Stimulated activated CD4-positive, alpha-beta T cell treated with anti-CD3 and anti-CD28 coated beads, Interleukin-2, amount 100 ng/mL, for 48 hours (primary cell): ENCODE results near the gene RPL28.

ENCODE experiments used
- DNase-seq, 2 donors: peaks; one replicate each; pipeline ENCODE4 v3.0.0-alpha.2; 2020

Gene RPL28

GRCh38 chr19:55385724-55386492, at the start of gene RPL28:
Gene RPL28 (plus strand): TSS chr19:55385932. CDS start chr19:55386358, 426 bp downstream.
- peak; percentile 97 to 98 for DNase-seq

GRCh38 chr19:55336101-55336500, 49.6 kb upstream of the RPL28 start:
- DNase-seq: no peak

- DNase-seq: peak; percentile 100
These were observed 46.4 kb upstream of the RPL28 start, which contains the start of gene KMT5C for GRCh38 chr19:55339105-55339888. Gene KMT5C (plus strand): TSS chr19:55339876. CDS start chr19:55341937, 2,061 bp downstream.

- no peak for DNase-seq
These were observed 45.6 kb upstream of the RPL28 start for GRCh38 chr19:55339889-55340783.

- DNase-seq: no peak
These were observed 45.0 kb upstream of the RPL28 start for GRCh38 chr19:55340784-55341147.

- peak; percentile 60 to 64 for DNase-seq
These were observed 44.6 kb upstream of the RPL28 start for GRCh38 chr19:55341171-55341588.

GRCh38 chr19:55341595-55342531, 43.9 kb upstream of the RPL28 start:
- DNase-seq: no peak

- DNase-seq: no peak
These were observed 41.3 kb upstream of the RPL28 start for GRCh38 chr19:55344444-55344843.

GRCh38 chr19:55345101-55345817, 40.5 kb upstream of the RPL28 start:
- no peak for DNase-seq

- DNase-seq: no peak
These were observed 39.7 kb upstream of the RPL28 start for GRCh38 chr19:55345818-55346724.

- DNase-seq: no peak
These were observed 38.8 kb upstream of the RPL28 start for GRCh38 chr19:55346725-55347441.

- no peak for DNase-seq
These were observed 38.2 kb upstream of the RPL28 start for GRCh38 chr19:55347442-55348009.

GRCh38 chr19:55348317-55349034, 37.3 kb upstream of the RPL28 start:
- DNase-seq: no peak

GRCh38 chr19:55350620-55351315, 35.0 kb upstream of the RPL28 start:
- no peak for DNase-seq

- DNase-seq: no peak
These were observed 33.7 kb upstream of the RPL28 start for GRCh38 chr19:55352040-55352439.

- DNase-seq: no peak
These were observed 33.1 kb upstream of the RPL28 start for GRCh38 chr19:55352549-55353145.

- DNase-seq: no peak
These were observed 32.4 kb upstream of the RPL28 start for GRCh38 chr19:55353356-55353802.
